Ureter (tissue), 1 donor: ENCODE results near the gene CAMKK2. TPM values are rescaled to one million over a fixed set of nuclear protein-coding genes. Genes with fewer than 3 reads are reported as not detected.
"Not testable (repeated sequence)": the region's sequence is repeated elsewhere in the genome, so short reads cannot be mapped to it uniquely, and the experiment has no call there.

ENCODE experiments used
- DNase-seq: peaks from one replicate; pipeline ENCODE4 v3.0.0-alpha.2; 2020; ENCODE audit warnings: low spot score
- total RNA-seq: library from RNA; stranded (reverse); gene quantifications from one replicate; pipeline ENCODE4 v1.2.4, GENCODE V29; 2023
- donor health status: DM: yes; HTN: yes; CAD: no.

The CAMKK2 gene
- total RNA-seq, 1 donor from 2014 or later, result 38.8 TPM

DNA sequence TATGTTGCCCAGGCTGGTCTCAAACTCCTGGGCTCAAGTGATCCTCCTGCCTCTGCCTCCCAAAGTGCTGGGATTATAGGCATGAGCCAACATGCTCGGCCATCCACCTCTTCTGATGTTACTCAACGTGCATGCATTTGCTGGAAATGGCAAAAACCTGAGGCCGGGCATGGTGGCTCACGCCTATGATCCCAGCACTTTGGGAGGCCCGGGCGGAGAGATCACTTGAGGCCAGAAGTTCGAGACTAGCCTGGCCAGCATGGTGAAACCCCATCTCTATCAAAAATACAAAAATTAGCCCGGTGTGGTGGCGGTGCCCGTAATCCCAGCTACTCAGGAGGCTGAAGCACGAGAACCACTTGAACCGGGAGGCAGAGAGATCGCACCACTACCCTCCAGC is 1.9 kb upstream of the CAMKK2 start:
- DNase-seq, result not testable (repeated sequence)

DNA sequence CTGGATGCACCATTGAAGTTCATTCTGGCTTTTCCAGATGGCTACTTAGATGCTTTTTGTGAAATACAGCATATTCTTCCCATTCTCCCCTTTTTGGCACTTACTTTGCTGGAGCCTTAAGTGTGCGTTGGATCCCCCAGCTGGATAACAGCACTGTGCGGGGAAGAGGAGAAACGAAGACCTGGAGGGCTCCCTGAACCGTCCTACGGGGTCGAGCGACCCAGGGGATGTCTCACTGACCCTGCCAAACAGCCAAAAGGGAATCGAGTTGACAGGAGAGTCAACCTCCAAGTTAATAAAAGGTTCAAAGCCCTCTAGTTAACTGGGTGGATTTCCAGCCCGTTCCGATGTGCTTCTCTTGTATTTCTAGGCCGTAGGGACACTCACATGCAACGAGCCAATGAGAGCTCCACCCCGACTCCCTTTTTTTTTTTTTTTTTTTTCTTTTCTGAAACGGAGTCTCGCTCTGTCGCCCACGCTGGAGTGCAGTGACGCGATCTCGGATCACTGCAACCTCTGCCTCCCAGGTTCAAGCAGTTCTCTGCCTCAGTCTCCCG is 1.0 kb upstream of the CAMKK2 start:
- DNase-seq, result no peak

DNA sequence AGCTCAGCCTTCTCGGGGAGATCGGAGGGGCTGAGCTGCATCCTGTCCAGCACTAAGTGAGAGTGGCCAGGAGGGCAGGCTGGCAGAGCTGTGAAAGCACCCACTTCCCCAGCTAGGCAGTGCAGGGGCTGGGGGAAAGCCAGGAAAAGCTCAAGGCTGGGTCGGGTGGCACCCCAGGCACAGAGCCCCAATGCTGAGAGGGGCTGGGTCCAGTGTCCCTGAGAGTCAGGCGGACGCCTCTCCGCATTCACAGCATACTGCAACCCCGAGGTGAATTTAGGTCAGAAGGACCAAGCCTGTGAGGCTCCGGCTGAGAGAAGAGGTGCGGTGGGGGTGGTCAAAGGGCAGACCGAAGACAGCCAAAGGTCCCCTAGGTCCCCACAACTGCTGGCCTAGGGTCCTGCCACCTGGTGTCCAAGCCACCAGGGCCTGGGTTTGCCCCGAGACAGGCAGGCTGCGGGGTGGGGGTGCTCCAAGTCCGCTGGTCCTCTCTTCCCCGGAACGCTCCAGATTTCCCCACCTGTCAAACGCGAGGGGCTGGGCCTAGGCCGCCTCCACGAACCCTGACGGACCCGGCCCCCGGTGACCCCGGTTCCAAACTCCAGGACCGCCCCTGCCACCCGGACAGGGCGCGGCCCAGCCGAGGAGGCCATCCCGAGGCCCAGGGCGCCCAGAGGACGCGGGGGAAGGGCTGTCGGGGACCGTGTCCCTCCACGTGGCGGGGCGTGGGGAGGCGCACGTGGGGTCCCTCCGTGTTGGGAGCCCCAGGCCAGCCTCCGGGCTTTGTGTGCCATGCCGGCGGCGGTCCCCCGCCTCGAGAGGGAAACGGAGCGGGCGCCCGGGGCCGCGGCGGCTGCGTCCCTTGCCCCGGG is 527 bp downstream of the CAMKK2 start:
- no peak for DNase-seq

DNA sequence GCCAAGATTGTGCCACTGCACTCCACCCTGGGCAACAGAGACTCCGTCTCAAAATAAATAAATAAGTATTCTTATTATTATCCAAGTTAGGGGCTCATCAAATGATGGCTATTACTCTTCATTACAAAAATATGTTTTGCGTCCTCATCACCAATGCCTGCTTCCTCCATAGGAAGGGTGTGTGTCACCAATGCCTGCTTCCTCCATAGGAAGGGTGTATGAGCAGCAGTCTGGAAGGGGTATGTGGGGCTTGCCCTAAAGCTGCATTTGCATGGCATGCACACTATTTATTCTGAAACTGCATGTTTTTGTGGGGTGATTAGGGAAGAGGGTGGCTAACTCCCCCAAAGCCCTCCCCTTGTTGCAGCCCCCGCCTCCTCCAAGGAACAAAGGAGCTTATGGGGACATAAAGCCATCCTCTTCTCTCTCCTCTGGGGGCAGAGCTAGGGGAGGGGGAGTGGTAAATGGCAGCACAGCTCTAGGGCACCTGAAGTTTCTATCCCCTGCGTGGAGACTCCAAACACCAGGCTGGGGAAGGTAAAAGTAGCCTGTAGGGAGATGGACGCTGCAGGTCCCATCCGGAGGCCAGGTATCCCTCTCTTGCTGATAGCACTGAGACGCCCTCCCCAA is 1.3 kb downstream of the CAMKK2 start:
- no peak for DNase-seq

DNA sequence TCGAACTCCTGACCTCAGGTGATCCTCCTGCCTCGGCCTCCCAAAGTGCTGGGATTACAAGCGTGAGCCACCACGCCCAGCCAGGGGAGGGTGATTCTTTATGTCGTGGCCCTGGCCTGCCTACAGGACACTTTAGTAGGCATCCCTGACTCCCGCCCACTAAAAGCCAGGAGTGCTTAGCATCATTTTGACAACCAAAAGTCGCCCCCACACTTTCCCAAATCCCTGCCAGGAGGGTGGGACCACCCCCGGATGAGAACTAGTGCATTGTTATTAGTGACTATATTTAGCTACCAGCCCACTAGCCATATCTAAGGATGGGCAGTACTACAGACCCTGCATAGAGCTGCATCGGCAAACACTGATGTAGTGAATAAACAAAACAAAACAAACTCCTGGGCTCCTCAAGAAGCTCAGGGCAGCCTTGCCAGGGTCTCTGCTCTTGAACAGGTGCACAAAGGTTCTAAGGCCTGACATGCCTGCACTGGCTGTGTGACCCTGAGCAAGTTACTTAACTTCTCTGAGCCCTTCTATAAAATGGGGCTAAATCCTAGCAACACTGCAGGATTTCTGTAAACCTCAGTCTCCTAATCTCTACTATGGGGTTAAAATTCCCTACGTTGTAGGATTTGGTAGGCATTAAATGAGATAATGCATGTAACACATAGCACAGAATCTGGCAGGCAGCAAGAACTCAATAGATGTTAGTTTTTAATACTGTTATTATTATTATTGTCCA is 2.2 kb downstream of the CAMKK2 start:
- no peak for DNase-seq

DNA sequence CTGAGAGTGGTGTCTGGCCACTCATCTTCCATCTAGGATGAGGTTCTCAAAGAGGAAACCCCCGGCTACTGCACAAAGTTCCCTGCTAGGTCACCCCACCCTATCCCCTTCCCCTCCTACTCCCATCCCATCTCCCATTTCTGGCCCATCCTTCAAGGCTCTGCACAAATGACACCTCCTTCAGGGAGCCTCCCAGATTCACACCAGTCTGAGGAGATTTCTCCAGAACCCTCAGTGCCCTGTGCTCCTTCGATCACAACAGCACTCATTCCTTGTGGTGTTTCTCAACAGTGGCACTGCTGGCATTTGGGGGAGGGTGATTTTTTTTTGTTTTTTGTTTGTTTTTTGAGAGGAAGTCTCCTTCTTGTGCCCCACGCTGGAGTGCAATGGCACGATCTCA is 2.9 kb downstream of the CAMKK2 start:
- no peak for DNase-seq

DNA sequence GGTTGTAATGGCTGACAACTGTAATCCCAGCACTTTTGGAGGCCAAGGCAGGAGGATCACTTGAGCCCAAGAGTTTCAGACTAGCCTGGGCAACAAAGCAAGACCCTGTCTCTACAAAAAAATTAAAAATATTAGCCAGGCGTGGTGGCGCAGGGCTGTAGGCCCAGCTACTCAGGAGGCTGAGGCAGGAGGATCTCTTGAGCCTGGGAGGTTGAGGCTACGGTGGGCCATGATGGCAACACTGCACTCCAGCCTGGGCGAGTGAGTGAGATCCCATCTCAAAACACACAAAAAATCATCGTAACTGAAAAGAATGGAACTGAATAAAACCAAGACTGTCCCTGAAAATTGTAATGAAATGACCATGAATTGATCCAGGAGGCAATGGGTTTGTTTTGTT is 6.1 kb downstream of the CAMKK2 start:
- no peak for DNase-seq

DNA sequence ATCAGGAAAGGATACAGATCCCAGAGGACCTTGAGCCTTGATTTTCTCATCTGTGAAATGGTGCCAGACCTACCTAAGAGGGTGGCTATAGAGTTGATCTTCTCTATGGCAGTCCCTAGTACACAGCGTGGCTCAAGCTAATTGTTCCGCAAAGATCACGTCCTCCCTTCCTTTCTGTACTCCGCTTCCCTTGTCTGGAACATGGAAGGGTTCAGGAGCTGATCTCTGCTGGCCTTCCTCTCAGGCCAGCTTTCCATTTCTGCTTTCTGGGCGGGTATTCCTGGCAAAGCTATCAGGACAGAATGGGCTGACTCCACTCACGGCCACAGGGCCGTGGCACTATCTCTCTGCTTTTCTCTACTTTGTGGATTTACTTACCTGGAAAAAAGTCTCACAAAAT is 6.5 kb downstream of the CAMKK2 start:
- no peak for DNase-seq

DNA sequence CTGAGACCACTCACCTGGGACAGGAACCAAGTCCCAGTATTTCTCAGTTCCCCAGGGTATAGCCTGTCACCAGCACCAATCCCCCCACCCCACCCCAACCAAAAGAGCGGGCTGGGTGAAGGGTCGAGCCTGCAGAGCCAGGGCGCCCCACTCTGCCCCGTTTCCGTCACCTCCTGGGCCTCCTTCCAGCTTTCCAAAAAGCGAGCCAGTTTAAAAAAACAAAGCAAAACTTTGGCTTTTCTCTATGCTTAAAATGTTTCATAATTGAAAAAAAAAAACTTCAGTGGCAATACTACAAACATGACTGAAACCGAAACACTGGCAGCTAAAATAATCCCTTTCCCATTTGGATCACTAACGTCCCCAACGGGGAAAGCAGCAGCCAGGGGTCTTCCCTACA is 7.5 kb downstream of the CAMKK2 start:
- DNase-seq, result no peak

DNA sequence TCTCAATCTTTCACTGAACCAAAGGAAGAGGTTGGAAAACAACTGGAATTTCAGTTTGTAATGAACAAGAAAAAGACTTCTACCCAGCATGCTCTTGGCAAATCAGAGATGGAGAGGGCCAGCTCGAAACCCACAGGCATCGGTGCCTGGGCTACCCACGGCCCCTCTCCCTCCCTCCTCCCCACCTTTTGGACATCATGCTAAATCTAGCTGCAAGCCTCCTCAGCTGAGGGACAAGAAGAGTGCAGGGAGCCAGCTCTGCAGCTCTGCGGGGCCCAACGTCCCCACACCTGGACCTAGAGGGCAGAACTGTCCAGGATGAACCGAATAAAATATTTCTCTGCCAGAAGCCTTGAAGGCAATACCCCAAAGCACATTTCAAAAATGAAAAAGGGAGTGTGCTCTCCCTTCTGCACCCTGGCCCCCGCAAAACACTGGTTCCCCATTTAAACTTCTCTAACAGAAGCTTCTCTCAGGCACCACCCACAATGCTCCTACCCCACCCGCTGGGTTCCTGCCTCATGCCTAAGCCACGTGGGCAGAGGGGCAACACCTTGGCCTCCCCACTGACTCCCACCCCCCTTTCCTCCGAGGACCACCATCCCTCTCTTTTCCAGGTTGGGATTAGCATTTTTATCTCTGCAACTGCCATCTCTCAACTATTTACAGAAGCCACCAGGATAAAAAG is 8.2 kb downstream of the CAMKK2 start:
- DNase-seq, result no peak

DNA sequence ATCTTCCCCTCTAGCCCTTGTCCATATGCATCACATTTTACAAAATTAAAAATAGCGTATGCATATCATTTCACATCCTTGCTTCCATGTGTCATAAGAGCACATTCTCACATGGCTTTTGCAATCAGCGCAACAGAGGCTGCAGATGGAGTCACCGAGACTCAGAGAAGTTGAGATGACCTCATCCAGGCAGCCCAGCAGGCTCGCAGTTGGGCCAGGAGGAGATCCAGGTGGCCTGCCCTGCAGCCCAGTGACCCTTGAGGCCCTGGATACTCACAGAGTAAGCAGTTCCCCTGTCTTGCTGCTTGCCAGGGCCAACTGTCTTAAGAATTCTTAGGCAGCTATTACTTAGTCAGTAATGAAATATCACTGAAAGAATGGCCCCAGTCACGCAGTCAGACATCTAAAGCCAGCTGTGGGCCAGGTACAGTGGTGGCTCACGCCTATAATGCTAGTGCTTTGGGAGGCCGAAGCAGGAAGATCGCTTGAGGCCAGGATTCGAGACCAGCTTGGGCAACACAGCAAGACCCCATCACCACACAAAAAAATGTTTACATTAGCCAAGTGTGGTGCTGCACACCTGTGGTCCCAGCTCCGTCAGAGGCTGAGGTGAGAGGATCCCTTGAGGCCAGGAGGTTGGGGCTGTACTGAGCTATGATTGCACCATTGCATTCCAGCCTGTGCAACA is 9.1 kb downstream of the CAMKK2 start:
- no peak for DNase-seq

DNA sequence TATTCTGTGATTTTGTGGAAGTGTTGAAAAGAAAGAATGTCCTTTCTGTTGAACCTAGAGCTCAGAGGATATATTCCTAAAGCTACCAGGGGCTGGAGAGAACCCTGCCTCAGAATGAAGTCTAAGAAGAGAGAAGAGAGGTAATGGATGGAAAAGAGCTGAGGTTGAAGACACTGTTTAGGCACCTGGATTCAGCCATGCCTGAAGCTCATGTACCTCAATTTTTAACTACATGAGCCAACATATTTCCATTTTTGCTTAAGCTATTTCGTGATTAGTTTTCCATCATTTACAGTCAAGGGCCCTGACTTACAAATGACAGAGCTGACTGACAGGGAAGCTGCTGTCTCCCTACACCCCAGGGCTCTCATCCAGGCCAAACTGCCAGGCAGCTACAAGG is 10.7 kb downstream of the CAMKK2 start:
- no peak for DNase-seq

DNA sequence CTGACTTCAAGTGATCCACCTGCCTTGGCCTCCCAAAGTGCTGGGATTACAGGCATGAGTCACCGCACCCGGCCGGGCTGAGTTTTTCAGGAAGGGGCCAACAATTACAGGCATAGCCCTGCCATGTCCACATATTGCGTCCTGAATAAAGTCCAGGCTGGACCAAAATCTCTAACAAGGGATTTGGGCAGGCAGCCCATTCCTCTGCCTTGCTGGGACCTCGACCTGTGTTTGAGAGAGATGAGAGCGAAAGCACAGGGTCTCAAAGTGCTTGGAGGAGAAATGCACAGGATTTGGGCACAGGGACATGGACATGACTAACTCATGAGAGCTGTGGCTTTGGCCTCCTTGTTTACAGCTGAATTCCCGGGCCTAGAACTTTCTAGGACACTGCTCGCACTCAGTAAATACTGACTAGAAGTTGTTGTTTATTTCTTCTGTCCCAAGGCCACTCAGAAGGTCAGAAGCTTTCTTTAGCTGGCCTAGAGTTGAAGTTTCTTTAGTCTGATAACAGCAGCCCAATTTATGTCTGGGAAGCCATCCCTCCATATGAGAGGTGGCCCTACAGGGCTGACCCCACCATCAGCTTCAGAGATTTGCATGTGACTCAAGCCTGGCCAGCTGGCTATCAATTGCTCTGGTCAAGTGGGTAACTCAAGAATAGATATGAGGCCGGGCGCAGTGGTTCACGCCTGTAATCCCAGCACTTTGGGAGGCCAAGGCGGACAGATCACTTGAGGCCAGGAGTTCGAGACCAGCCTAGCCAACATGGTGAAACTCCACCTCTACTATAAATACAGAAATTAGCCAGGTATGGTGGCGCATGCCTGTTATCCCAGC is 11.7 kb downstream of the CAMKK2 start:
- no peak for DNase-seq

DNA sequence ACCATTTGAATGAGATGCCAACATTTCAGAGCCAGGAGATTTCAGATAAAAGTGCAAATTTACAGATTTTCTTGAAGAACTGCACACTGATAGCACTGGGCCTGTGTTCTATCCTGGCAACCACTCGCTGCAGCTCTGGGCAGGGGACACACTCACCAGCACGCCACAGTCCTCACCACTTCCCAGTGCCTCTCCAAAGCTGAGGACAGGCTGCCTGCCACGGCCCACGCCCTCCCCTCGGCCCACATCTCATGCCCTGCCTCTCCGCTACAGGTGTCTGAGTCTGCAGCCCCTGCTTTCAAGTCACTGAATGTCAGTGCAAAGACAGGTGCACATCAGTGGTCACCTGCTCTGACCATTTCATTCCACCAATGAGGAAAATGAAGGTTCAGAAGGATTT is 12.7 kb downstream of the CAMKK2 start:
- no peak for DNase-seq

DNA sequence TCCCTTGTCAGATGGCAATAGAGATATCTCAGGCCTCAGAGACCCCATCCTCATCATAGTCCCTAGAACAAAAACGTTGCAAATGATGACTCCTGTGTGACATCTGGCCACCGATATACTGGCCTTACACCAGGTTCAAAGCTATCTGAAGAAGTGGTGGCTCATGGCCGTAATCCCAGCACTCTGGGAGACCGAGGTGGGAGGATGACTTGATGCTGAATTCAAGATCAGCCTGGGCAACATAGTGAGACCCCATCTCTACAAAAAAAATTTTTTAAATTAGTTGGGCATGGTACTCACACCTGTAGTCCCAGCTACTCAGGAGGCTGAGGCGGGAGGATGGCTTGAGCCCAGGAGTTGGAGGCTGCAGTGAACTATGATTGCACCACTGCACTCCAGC is 13.1 kb downstream of the CAMKK2 start:
- no peak for DNase-seq

DNA sequence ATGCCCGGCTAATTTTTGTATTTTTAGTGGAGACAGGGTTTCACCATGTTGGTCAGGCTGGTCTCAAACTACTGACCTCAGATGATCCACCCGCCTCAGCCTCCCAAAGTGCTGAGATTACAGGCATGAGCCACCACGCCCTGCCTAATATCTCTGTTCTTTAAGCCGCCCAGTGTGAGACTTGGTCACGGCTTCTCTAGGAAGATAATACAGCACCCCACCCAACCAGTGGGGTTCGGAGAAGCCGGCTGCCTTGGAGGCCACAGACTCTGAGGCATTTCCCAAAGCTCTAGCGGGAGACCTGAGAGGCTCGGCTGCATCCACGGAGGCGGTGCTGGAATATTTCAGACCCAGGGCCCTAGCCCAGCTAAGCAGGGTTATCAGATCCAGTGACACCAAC is 13.6 kb downstream of the CAMKK2 start:
- not testable (repeated sequence) for DNase-seq

DNA sequence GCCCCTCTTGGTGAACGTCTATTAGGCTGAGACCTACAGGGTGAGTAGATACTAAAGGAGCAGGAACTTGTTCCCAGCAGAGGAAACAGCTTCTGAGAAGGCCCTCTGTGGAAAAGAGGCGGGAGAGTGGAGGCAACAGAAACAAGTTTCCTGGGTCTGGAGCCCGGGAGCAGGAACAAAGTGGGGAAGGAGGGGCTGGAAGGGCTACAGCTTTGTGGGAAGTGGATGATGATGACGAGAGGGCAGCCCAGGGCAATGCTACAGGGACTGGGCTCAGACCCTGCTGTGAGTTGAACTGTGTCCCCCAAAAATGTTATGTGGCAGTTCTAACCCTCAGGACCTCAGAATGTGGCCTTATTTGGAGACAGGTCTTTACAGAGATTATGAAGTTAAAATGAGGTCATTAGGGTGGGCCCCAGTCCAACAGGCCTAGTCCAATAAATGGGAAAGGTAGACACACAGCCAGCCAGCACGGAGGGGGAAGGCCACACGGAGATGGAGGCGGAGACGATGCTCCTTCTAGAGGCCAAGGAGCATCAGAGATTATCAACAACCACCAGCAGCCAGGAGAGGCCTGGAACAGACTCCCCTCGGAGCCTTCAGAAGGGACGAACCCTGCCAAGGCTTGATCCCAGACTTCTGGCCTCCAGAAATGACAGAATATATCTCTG is 14.3 kb downstream of the CAMKK2 start:
- no peak for DNase-seq

DNA sequence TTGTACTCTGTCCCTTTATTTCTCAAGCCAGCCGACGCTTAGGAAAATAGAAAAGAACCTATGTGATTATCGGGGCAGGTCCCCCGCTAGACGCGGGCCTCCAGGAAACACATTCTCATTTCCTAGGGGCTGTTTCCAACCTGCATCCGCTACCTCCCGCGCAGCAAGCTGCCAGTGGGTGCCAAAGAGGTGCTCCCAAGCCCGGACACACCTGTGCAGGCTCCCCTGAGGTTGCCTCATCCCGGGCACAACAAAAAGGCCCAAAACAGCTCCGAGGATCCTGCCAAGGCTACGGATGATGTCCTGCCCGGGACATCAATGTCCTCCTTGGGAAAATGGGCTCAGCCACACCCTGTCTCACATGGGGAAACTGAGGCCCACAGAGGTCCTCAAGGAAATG is 15.4 kb downstream of the CAMKK2 start:
- DNase-seq, result not testable (repeated sequence)

DNA sequence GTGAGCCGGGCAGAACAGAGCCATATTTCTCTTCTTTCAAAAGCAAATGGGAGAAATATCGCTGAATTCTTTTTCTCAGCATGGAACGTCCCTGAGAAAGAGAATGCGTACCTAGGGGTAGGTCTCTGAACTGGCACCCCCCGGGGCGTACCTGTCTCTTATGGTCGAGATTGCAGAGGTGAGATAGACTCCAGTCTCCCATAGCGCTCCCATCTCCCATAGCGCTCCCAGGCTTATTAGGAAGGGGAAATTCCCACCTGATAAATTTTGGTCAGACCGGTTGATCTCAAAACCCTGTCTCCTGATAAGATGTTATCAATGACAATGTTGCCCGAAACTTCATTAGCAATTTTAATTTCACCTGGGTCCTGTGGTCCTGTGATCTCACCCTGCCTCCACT is 16.0 kb downstream of the CAMKK2 start:
- DNase-seq, result not testable (repeated sequence)

DNA sequence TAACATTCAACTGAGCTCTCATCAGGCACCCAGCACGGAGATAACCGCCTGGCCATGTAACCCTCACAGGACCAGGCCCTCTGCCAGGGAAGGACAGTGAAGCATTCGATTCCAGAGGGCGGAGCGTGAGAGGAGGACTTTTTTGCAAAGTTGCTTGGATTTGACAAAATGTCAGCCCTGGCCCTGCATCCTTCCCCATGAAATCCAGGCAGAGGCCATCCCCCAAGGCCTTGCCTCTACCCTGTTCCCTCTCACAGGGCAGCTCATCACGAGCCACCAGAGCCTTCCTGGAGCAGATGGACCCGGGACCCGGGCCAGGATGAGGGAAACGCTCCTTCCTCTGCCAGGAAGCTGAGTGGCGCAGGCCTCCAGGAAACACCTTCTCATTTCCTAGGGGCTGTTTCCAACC is 17.0 kb downstream of the CAMKK2 start:
- peak; percentile 74 for DNase-seq
